HG02973 (cell line): ENCODE measurements around the gene RAB4B.
A peak's percentile ranks its signal among the peaks of the same experiment; 100 is the strongest.
"Not testable (repeated sequence)": the region's sequence is repeated elsewhere in the genome, so short reads cannot be mapped to it uniquely, and the experiment has no call there.

ENCODE experiments used
- ATAC-seq: cut with Tn5 transposase; IDR thresholded peaks from one replicate; pipeline ENCODE4 v1.9.1; 2021; ENCODE audit warnings: moderate library complexity; ENCODE audit not compliant: unreplicated experiment

The RAB4B gene

GRCh38 chr19:40815223-40815622, 37.2 kb downstream of the RAB4B start:
- ATAC-seq = no peak

GRCh38 chr19:40818480-40819399, 40.7 kb downstream of the RAB4B start:
- ATAC-seq = peak; percentile 69

- ATAC-seq = not testable (repeated sequence)
Measured at GRCh38 chr19:40819479-40820234, 41.6 kb downstream of the RAB4B start.

- ATAC-seq = no peak
Measured at GRCh38 chr19:40822161-40822560, 44.1 kb downstream of the RAB4B start.

- ATAC-seq = not testable (repeated sequence)
Measured at GRCh38 chr19:40822704-40823553, 44.9 kb downstream of the RAB4B start.

GRCh38 chr19:40824916-40825315, 46.9 kb downstream of the RAB4B start:
- ATAC-seq = not testable (repeated sequence)

GRCh38 chr19:40825460-40826095, 47.5 kb downstream of the RAB4B start:
- not testable (repeated sequence) for ATAC-seq

GRCh38 chr19:40826312-40826698, 48.3 kb downstream of the RAB4B start:
- not testable (repeated sequence) for ATAC-seq

- ATAC-seq = not testable (repeated sequence)
Measured at GRCh38 chr19:40826699-40827385, 48.8 kb downstream of the RAB4B start.

- no peak for ATAC-seq
Measured at GRCh38 chr19:40827386-40828247, 49.6 kb downstream of the RAB4B start.

- no peak for ATAC-seq
Measured at GRCh38 chr19:40829205-40829604, 51.2 kb downstream of the RAB4B start.

GRCh38 chr19:40830741-40831140, 52.7 kb downstream of the RAB4B start:
- ATAC-seq = not testable (repeated sequence)

GRCh38 chr19:40831502-40832430, 53.7 kb downstream of the RAB4B start:
- ATAC-seq = no peak

GRCh38 chr19:40832431-40832790, 54.4 kb downstream of the RAB4B start:
- ATAC-seq = not testable (repeated sequence)

GRCh38 chr19:40833728-40834533, 55.9 kb downstream of the RAB4B start:
- ATAC-seq = not testable (repeated sequence)

- ATAC-seq = no peak
Measured at GRCh38 chr19:40836754-40837429, 58.8 kb downstream of the RAB4B start.
